ENCODE data around the gene LMNTD2.
"Not testable (repeated sequence)": the region's sequence is repeated elsewhere in the genome, so short reads cannot be mapped to it uniquely, and the experiment has no call there.

Gene LMNTD2

DNA sequence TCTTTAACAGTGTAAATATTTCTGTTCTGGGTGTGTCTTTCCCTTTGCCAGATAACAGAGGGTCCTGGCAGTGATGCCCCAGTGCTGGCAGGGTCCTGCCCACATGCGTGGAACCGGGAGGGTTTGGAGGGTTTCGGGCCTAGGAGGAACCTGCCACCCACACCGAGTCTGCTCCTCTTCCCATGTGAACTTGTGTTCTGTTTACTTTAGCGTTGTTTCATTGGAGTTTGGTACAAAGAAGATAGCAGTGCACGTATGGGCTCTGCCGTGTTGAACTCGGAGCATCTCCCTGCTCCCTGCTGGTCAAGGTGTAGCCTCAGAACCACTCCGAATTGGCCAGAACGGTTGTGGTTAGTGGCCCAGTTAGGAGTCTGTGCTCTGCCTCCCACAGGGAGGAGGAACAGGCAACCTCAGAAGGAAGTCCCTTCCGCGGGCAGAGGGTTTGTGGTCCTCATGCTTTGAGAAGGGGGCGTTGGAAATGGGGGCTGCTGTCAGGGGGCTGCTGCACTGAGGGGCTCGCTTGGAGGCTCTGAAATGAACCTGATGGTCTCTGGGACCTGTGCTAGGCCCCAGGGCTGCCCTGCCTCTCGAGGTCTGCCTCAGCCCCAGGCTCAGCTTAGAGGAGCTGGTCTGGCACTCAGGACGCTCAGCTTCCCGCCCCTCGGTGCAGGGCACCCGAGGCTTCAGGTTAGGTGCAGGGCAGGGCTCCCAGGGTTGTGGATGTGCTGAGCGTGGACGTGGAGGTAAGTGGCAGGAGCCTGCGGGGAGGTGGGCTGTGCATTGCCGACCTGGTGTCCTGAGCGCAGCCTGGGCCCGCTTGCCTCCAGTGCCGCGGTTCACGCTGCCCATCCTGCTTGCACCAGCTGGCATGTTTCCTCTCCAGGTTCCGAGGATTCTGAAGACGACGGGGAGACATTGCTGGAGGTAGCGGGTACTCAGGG, 26.1 kb upstream of the LMNTD2 start:
- DNase-seq (ENCODE audit: low read depth) = no peak

DNA sequence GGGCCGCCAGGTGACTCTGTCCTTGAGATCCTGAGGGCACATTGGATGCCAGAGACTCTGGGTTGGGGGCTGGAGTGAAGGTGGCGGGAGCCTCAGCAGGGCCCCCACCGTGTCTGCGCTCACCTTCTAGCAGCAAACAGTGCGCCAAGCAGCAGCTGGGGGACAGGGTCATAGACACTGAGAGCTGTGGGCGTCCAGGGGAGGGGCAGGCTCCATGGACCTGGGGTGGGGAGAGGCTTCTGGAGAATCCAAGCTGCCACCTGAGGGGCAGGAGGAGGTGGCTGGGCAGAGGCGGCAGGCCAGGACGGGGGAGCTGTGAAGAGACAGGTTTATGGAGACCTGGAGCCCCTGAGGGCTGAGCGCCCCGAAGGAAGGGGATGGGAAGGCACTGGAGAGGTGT, 23.7 kb upstream of the LMNTD2 start:
- DNase-seq (ENCODE audit: low read depth) = no peak

DNA sequence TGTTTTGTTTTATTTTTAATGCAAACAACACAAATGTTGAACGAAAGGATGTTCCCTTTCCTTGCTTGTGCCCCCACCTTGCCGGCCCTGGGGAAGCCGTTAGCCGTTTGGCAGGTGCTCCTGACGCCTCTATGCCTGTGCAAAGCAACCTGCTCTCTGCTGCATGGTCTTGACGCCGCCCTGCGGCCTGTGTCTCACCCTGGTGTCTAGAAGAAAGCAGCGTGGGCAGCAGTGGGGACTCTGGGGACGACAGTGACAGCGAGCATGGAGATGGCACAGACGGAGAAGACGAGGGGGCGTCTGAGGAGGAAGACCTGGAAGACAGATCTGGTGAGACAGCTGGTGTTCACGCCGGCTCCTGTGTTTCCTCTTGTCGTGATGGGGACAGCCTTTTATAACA, 21.2 kb upstream of the LMNTD2 start:
- no peak for DNase-seq (ENCODE audit: low read depth)

DNA sequence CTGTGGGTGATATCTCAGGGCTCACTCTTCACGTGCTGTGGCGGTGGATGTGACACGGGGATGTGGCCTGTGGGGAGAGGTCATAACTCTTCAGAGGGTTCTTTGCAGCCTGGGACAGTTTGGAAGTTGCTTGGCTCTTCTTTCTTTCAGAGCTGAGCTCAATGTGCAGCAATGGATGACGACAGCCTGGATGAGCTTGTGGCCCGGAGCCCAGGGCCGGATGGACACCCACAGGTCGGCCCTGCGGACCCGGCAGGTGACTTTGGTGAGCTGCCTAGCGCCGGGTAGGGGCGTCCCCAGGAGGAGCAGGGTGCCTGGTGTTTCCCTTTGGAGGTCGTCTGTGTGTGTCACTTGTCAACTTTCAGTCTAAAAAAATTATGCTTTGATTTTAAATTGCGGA, 20.8 kb upstream of the LMNTD2 start:
- DNase-seq (ENCODE audit: low read depth) = no peak

DNA sequence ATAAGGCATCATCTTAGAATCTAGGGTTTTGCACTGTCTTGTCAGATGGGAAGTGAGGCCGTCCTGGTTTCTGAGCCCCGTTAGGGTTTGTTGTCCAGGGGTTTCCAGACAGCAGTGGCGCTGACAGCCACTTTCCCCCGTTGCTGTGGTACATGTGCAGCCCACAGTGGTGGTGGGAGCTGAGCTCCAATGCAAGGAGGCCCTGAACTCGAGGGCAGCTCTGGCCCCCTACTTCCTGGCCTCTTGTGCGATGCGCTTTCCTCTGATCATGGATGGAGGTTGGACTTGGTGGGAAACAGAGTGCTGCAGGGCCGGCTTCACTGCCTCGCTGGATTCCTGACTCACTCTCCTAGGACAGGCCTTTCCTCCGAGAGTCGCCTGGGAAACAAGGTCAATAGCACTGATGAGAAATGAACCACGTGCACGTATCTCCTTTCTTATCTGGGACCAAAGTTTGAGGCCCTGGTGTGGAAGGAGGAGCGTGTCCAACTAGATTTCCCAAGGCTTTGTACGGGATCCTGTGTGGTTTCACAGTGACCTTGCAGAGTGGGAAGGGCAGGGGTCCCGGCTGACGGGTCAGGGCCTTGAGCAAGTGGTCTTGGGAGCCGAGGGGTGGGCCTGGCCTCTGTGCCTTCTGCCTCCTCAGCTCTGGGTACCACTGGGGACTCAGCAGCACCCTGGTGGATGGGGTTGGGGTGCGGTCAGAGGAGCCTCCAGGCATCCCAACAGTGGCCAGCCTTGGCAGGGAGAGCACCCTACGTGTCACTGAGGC, 19.5 kb upstream of the LMNTD2 start:
- no peak for DNase-seq (ENCODE audit: low read depth)

DNA sequence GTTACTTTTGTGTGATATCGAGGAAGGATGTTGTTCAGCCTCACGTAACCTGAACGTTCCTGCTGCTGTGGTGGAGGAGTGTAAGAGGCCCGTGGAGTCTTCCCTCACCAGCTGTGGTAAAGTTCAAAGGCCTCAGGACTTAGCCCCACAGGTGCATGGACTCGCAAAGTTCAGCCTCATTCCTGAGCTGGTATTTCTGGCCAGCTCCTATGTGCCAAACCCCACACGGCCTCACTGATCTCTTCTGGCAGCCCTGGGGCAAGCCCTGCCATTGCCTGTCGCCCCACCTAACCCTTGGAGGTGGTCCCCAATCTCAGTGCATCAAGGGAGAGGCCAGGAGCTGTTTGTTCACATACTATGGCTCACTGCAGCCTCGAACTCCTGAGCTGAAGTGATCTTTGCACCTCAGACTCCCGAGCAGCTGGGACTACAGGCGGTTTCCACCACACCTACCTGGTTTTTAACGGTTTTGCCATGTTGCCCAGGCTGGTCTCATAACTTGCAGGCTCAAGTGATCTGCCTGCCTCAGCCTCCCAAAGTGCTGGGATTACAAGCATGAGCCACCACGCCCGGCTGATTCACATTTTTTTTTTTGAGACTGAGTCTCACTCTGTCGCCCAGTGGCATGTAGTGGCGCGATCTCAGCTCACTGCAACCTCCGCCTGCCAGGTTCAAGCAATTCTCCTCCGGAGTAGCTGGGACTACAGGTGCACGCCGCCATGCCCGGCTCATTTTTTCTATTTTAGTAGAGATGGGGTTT, 17.9 kb upstream of the LMNTD2 start:
- DNase-seq (ENCODE audit: low read depth) = no peak

DNA sequence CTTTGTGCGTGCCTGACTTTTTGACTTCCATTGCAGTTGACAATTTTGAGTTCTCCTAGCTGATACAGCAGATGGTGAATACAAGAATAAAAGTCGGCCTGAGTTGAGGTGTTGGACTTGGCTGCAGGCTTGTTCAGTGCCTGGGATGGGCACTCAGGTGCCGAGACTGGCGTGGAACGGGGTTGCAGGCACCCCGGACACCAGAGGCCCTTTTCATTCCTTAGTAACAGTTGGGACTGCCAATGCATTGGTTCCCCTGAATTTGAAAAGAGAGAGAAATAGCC, 17.0 kb upstream of the LMNTD2 start:
- no peak for DNase-seq (ENCODE audit: low read depth)

DNA sequence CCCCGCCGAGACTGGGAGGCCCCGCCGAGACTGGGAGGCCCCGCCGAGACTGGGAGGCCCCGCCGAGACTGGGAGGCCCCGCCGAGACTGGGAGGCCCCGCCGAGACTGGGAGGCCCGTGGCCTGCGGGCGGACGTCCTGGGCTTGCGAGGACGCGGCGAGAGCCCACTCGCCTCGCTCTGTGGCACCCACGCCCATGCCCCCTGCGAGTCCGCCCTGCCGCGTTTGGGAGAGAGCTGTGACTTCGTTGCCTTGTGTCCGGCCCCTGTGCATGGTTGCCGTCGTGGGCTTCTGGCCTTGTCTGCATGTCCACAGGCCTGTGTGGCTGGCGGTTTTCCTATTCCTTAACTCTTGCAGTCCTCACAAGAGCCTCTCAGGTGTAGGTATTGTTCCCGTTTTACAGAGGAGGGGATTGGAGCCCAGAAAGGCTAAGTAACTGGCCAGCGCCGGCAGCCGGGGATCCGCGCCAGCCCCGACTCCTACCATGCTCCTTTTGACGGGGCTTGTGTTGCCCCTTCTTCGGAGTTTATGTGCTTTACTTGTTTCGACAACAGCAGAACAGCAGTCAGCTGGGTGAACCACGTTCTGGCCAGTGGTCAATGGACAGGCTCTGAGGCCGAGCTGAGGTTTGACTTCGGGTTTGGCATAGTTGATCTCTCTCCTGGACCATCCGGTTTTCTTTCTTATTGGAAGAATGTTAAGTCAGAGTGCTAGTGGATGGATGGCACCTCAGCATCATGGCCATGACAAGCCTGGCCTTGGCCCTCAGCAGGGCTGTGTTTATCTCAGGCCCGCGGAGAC, 16.5 kb upstream of the LMNTD2 start:
- DNase-seq (ENCODE audit: low read depth) = no peak

DNA sequence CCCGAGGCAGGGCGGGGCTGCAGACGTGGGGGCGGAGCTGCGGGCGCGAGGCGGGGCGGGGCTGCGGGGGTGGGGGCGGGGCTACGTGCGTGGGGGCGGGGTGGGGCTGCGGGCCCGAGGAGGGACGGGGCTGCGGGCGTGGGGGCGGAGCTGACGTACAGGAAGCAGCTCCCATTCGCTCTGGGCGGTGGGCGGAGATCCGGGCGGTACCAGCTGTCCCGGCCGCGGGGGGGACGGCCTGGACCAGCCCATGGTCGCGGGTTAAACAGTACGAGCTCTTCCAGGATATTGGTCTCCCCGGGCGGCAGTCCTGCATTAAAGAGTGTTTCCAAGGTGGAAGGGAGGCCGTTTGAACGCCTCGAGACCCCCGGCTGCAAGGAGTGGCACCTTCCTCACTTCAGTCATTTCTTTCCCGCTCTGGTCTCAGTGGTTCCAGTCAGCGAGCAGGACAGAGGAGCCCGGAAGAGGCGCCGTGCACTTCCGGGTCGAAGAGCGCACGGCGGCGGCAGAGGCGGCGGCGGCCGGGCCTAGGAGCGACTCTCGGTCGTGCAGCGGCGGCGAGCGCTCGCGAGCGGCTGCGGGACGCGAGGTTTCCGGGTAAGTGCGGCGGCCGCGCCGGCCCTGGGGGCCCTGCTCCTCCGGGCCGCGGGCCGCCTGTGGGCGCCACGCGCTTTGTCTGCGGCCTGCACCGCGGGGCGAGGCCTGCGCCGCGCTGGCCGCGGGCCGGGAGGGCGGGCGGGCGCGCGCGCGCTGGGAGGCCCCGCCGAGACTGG, 15.6 kb upstream of the LMNTD2 start, which contains the start of gene PHRF1:
Gene PHRF1, plus strand, starts transcription at position 475 of the 773 bp plus-strand sequence. CDS start 5,043 bp downstream, outside the sequence.
- peak; percentile 90 for DNase-seq (ENCODE audit: low read depth)

DNA sequence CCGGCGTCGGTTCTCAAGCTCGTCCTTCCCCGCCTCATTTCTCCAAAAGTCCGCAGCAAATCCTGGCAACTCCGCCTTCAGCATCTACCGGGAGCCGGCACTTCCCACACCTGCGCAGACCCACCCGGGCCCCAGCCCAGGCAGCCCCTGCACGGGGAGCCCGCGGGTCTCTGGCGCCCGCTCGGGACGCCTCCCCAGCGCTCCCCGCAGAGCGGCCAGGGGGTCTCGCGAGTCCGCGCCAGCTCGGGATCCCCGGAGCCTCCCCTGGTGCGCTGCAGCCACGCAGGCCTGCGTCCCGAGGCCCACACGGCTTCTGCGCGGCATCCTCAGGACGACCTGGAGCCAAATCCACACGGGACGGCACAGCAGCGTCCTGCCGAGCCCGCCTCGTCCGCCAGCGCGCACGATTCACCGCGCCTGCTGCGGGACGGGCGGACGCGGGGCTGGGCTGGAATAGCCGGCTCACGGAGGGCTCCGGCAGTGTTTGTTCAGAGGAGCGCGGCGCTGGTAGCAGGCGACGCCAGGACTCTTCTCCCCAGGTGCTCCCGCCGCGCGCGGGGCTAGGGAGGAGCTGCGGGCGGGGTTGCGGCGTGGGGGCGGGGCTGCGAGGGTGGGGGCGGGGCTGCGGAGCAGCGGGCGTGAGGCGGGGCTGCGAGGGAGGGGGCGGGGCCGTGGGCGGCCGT, 14.9 kb upstream of the LMNTD2 start:
- DNase-seq (ENCODE audit: low read depth) = no peak

DNA sequence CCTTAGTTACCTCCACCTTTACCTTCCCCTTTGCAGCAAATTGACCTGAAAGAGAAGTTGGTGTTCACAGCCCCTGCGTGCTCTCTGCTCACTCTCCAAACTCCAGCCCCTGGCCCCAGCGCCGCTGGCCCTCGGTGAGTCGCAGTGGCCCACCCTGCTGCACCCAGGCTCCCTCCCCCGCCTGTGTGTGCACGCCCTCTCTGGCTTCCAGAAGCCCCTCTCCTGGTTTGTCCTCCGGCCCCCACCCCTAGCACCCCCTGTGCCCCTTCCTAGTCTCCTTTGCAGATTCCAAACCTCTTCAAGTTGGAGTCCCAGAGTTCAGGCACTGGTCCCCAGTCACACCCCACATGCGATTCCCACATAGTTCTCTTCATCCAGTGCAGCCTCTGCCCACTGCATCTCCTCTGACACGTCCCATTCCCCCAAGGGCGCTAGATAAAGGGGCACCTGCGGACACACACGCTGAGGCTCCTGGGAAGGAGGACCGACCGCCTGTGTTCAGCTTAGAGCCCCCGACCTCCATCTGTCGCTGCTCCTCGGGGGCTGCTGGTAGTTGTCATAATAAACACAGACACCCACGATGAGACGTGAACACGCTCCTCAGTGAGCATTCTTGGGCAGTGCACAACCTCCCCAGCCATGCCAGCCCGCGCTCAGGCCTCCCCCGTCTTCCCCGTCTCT, 14.2 kb upstream of the LMNTD2 start:
- no peak for DNase-seq (ENCODE audit: low read depth)

DNA sequence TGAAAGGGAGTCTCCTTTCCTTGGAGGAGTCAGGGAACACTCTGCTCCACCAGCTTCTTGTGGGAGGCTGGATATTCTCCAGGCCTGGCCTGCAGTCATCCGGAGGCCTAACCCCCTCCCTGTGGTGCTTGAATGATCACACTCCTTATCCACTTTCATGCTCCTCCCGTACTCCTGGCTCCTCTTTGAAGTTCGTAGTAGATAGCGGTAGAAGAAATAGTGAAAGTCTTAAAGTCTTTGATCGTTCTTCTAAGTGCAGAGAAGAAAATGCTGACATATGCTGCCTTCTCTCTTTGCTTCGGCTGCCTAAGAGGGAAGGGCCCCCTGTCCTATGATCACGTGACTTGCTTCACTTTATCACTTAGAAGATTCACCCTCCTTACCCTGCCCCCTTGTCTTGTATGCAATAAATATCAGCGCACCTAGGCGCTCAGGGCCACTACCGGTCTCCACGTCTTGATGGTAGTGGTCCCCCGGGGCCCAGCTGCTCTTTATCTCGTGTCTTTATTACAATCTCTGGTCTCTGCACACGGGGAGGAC, 13.6 kb upstream of the LMNTD2 start:
- DNase-seq (ENCODE audit: low read depth) = not testable (repeated sequence)

DNA sequence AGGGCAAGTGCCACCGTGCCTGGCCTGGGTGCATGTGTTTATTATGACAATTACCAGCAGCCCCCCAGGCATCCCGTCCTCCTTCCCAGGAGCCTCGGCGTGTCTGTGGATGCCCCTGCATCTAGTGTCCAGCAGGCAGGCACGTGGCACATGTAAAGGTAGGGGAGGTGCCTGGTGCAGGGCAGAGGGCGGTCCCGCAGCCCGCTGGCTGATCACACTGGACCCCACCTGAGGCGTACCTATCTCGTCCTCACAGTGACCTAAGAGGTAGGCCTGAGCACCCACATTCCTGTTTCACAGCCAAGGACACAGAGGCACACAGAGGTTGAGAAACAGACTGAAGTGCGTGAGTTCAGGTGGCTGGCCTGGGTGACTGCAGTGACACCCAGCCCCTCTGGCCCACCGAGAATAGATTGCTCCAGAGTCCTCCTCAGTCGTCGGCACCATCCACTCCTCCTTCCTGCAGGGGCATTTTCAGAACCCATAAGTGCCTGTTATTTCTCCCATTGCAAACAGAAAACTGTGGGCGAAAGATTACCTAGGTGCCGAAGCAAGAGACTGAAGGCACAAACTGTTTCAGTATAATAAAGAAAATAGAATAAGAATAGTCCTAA, 12.7 kb upstream of the LMNTD2 start:
- no peak for DNase-seq (ENCODE audit: low read depth)

DNA sequence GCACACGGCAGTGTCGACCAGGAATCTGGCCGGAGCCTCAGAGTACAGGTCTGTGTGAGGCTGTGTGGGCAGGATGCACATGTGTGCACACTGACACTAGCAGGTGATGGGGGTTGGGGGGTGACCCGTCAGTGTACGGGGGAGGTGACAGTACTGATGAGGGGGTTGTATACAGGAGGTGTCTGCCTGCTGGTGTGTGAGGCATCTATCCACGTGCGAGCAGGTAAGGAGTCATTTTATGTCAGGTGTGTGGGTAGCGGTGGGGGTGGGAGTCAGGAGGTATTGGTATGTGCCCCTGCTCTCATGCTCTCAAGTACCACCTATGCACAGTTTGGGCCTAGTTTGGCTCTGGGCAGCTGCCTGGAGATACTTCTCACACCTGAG, 11.3 kb upstream of the LMNTD2 start:
- DNase-seq (ENCODE audit: low read depth) = no peak

DNA sequence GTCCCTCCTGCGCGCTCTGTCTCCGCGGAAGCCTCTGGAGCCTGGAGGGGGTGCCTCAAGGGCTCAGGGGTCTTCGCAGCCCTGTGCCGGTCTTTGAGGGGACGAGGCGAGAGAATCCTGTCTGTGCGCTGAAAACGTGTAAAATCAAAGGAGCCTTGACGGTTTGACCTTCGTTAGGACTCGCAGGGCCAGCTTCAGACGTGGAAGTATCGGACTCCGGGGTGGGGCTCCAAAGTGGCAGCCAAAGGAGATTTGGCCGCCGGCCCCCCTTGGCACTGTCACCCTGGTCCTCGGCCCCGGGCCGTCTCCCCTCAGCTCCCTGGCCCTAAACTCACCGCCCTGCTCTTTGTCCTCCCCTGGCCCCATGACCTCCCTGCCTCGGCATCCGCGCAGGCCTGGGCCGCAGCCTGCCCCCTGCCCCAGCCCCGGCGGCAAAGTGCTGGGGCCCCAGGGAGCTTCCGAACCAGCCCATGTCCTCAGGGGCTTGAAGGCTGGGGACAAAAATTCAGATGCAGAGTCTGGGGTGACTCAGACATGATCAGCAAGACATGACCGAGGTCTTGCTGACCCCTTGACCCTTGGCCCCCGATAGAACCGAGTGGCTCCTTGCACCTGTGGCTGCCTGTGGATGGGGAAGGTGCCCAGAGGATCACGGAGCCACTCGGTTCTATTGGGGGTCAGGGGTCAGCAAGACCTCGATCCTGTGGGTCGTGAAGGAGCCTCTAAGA, 8.8 kb upstream of the LMNTD2 start:
- no peak for DNase-seq (ENCODE audit: low read depth)

DNA sequence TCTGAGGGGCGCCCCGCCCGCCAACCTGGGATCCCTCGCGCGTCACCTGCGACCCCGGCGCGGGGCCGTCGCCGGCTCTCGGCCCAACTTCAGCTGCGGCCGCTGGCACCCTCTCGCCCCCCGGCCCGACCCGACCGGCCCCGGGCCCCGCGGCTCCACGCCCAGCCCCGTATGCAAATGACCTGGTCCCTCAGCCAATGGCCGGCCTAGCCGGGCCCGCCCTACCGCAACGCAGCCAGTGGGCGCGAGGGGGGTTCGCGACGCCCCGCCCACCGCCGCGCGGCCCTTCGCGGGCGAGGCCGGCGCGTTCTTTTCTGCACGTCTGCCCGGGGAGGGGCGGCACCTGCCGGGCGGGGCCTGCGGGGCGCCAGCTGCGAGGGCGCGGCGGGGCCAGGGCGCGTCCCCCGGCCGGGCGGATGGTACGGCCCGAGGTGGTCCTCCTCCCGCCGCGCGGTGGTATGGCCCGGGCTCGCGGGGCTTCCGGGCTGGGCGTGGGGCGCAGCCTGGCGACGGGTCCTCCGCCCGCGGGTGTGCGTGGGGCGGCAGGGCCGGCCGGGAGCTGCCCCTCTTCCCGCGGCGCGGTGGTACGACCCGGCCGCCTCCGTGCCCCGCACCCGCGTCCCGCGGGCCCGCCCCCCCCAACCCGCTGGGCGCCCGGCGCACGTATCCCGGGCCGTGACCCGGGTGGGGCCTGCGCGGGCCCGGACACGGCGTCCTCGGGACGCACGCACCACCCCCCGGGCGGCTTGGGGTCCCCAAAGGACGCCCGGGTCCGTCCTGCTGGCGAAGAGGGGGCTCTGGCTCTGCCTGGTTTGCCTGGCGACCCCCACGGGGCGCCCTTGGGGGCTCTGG, 8.0 kb upstream of the LMNTD2 start:
- peak; percentile 87 for DNase-seq (ENCODE audit: low read depth)

DNA sequence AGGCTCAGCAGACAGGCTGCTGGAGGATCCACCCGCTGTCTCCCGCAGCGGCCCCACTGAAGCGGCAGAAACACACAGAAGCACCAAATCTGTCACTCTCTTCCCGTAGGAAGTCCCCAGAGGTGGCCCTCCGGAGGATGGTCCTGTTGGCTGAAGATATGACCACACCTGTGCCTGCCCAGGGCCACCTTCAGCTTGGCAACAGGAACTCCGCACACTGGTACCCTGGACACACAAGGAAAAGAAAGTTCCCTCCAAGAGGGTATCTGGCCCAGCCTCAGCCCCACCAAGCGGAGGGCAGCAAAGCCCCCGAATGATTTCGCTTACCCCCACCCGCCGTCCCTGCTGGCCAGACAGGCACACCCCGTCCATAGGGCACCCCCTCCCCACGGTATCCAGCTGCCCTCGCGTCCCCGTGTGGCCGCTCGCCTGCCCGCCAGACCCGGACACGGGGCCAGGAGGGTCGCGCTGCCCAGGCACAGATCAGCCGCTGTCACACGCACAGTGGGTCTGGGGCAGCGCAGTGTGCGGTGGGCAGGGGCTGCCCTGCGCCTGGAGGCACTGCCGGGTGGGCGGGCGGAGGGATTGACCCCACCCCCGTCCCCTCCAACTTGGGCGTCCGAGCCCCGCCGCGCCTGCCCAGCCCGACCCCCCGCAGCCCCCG, 7.2 kb upstream of the LMNTD2 start:
- DNase-seq (ENCODE audit: low read depth) = no peak

All from stimulated activated CD8-positive, alpha-beta memory T cell treated with anti-CD3 and anti-CD28 coated beads, Interleukin-4, amount 100 ng/mL, for 24 hours (primary cell).